ENCODE measurements around the gene ASIC2. TPM values are rescaled to one million over a fixed set of nuclear protein-coding genes. Genes with fewer than 3 reads are reported as not detected.
A peak's percentile ranks its signal among the peaks of the same experiment; 100 is the strongest.

Gene ASIC2
- total RNA-seq, 2 experiments from 2014 or later: not detected

DNA sequence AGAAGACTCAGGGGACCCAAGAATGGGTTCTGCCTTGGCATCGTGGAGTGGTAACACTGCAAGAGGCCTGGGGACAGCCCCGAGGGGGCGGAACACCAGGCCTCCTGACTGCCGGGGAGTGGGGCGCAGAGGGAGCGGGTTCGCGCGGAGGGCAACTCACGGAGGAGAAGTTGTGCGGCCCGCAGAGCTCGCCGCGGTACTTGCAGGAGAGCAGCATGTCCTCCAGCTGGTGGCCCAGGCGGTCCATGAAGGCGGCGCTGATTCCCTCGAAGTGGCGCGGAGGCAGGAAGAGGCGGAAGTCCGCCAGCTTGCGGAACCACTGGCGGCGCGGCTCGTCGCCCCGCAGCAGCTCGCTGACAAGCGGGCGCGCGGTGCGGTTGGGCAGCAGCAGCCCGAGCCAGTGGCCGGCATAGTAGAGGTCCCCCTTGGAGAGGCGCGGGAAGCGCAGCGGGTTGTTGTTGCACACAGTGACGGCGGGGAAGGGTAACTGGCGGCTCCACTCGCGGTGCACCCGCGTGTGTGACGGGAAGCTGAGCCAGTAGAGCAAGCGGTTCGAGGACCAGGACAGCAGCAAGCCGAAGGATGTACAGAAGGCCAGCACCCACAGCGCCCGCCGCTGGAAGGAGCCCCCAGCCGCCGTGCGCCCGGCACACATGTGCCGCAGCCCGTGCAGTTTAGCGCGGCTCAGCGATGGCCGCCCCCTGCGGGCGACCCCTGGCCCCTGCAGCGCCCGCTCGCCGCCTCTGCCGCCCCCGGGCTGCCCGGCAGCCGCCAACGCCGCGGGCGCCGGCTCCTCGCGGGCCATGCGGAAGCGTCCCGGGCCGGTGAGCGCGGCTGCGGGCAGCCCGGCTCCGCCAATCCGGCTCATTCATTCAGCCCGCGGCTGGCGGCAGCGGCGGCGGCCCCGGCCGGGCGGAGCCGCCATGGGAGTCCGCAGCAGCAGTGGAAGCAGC lies 1.6 kb downstream of the ASIC2 start:
- Mint-ChIP-seq H3K4me1 (ENCODE audit: low read depth) (peaks cover 5% of the 10 kb centered on the region), H3K27ac (no peak overlapping the region), H3K27me3 (peaks cover 44% of the 10 kb centered on the region), H3K9me3 (no peaks in the 10 kb centered on the region), H3K36me3 (ENCODE audit: low read depth) (no peaks in the 10 kb centered on the region), H3K4me3 (peak overlapping the region; percentile 45)
- ATAC-seq (no peak), DNase-seq (no peak)
- ChIA-PET POLR2A (no interaction called here), CTCF (interaction anchor here (1.6 kb wide), 1 partner anchor 10 kb away, joined by 4 read pairs; no protein-coding TSS in a partner anchor)
- intact Hi-C loops (cut with micrococcal nuclease): no loop called here
- TF ChIP-seq, protein P1, sequence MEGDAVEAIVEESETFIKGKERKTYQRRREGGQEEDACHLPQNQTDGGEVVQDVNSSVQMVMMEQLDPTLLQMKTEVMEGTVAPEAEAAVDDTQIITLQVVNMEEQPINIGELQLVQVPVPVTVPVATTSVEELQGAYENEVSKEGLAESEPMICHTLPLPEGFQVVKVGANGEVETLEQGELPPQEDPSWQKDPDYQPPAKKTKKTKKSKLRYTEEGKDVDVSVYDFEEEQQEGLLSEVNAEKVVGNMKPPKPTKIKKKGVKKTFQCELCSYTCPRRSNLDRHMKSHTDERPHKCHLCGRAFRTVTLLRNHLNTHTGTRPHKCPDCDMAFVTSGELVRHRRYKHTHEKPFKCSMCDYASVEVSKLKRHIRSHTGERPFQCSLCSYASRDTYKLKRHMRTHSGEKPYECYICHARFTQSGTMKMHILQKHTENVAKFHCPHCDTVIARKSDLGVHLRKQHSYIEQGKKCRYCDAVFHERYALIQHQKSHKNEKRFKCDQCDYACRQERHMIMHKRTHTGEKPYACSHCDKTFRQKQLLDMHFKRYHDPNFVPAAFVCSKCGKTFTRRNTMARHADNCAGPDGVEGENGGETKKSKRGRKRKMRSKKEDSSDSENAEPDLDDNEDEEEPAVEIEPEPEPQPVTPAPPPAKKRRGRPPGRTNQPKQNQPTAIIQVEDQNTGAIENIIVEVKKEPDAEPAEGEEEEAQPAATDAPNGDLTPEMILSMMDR (IDR thresholded peaks at IDR 0.05): no peak

DNA sequence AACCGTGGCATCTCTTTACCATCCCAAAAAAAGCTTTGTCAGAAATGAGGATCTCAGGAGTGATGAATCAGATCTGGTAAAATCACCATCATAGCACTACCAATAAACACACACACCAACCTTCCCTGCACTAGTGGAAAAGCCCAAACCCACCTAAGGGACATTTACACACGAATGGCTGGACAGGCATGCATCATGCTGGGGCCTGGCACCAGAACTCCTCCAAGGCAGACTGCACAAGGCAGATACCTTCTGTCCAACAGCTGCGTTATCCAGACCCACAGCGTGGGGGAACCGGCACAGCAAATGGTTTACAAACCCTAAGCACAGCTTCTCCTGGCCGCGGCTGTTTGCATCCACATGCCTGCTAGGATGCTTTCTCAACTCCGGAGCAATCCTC lies 2.8 kb downstream of the ASIC2 start:
- TF ChIP-seq, protein P1 (IDR thresholded peaks at IDR 0.05): no peak
- peaks cover 43% of the 10 kb centered on the region for H3K27me3 Mint-ChIP-seq

GRCh38 chr17:33288954-33289353 lies 4.1 kb downstream of the ASIC2 start:
- H3K9me3 Mint-ChIP-seq: no peaks in the 10 kb centered on the region
- POLR2A ChIA-PET: no interaction called here
- TF ChIP-seq, protein P1 (IDR thresholded peaks at IDR 0.05): no peak
- H3K4me1 Mint-ChIP-seq (ENCODE audit: low read depth): peaks cover 5% of the 10 kb centered on the region
- CTCF ChIA-PET: no interaction called here
- intact Hi-C loops (cut with micrococcal nuclease): no loop called here
- no peaks in the 10 kb centered on the region for H3K36me3 Mint-ChIP-seq (ENCODE audit: low read depth)
- no peak overlapping the region for H3K4me3 Mint-ChIP-seq
- DNase-seq: no peak
- peaks cover 31% of the 10 kb centered on the region for H3K27me3 Mint-ChIP-seq
- no peak overlapping the region for H3K27ac Mint-ChIP-seq
- ATAC-seq: no peak

More for the DNA sequence above, 2.8 kb downstream of the ASIC2 start:
- Mint-ChIP-seq H3K9me3 (no peaks in the 10 kb centered on the region), H3K27ac (no peak overlapping the region), H3K36me3 (ENCODE audit: low read depth) (no peaks in the 10 kb centered on the region), H3K4me1 (ENCODE audit: low read depth) (peaks cover 5% of the 10 kb centered on the region), H3K4me3 (no peak overlapping the region)
- DNase-seq (no peak), ATAC-seq (no peak)
- POLR2A ChIA-PET: no interaction called here
- intact Hi-C loops (cut with micrococcal nuclease): no loop called here
- CTCF ChIA-PET: no interaction called here

- intact Hi-C loops (cut with micrococcal nuclease): no loop called here
- ATAC-seq (no peak), DNase-seq (no peak)
- Mint-ChIP-seq H3K27me3 (peaks cover 23% of the 10 kb centered on the region), H3K4me1 (ENCODE audit: low read depth) (peaks cover 5% of the 10 kb centered on the region), H3K27ac (no peak overlapping the region), H3K9me3 (no peaks in the 10 kb centered on the region), H3K36me3 (ENCODE audit: low read depth) (no peaks in the 10 kb centered on the region), H3K4me3 (no peak overlapping the region)
- ChIA-PET POLR2A (no interaction called here), CTCF (no interaction called here)
- TF ChIP-seq, protein P1 (IDR thresholded peaks at IDR 0.05): no peak
These were observed 5.9 kb downstream of the ASIC2 start for GRCh38 chr17:33287096-33287725.

GRCh38 chr17:33285413-33285812 lies 7.7 kb downstream of the ASIC2 start:
- intact Hi-C loops (cut with micrococcal nuclease): no loop called here
- POLR2A ChIA-PET: no interaction called here

More at GRCh38 chr17:33285413-33285812, 7.7 kb downstream of the ASIC2 start:
- Mint-ChIP-seq H3K4me3 (no peak overlapping the region), H3K27me3 (peaks cover 12% of the 10 kb centered on the region), H3K4me1 (ENCODE audit: low read depth) (no peaks in the 10 kb centered on the region), H3K36me3 (ENCODE audit: low read depth) (no peaks in the 10 kb centered on the region), H3K27ac (no peak overlapping the region), H3K9me3 (no peaks in the 10 kb centered on the region)
- TF ChIP-seq, protein P1 (IDR thresholded peaks at IDR 0.05): no peak
- ATAC-seq (no peak), DNase-seq (no peak)
- CTCF ChIA-PET: no interaction called here

Measured in activated CD8-positive, alpha-beta T cell treated with anti-CD3 and anti-CD28 coated beads for 36 hours (primary cell).